ENCODE measurements around the gene TOP3B. TPM values are rescaled to one million over a fixed set of nuclear protein-coding genes. Genes with fewer than 3 reads are reported as not detected.

TOP3B gene
- total and polyA plus RNA-seq, 10 of the 15 experiments (the other 5 are each of a cell fraction or from before 2014, with no cell fraction given), result 0.60 to 47.3 (median 33.7) TPM

DNA sequence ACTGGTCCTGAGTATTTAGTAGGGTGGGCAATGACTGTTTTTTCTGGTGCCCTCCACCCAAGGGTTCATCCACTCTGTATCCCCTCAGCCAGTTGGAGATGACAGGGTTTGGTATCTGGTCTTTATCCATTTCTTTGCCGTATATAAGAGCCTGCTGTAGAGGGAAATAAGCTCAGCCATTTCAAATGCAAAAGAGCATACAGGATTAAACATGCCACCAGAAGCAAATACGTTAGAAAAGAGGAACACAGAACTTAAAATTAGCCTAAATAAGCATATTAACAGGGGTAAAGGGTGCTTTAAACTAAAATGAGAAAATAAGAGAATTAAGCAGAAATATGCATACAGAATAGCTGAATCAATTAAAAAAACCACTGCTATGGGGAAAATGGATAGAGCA lies 27.8 kb upstream of the TOP3B start (continued):
- TF ChIP-seq E4F1 (IDR thresholded peaks at IDR 0.05; ENCODE audit: borderline replicate concordance, partially characterized antibody) (no peak), RBBP5 (conservative IDR thresholded peaks at IDR 0.05) (no peak), EZH2 (IDR thresholded peaks at IDR 0.05; ENCODE audit: borderline replicate concordance, control insufficient read depth, low read depth, low read length) (no peak)

- 28% methylated on average over 3 of the region's 3 CpGs for WGBS (ENCODE audit: insufficient coverage, insufficient replicate concordance, low lambda C conversion rate, missing lambda C conversion rate)
- H3K27me3 ChIP-seq (replicated peaks in 1 of 2; ENCODE audit: control insufficient read depth in 2 of 2, insufficient read depth in 2 of 2, low read length in 1 of 2), result no peaks in the 10 kb centered on the region
- no peaks in the 10 kb centered on the region for H3K79me2 ChIP-seq (ENCODE audit: control insufficient read depth, insufficient read depth, low read length)
- no peak for FAIRE-seq
- no peak for ATAC-seq
- H4K20me1 ChIP-seq (ENCODE audit: control insufficient read depth, insufficient read depth), result no peaks in the 10 kb centered on the region
- in situ Hi-C loops (cut with MboI), result no loop called here
- no peak overlapping the region for H3K4me2 ChIP-seq (ENCODE audit: control insufficient read depth, insufficient read depth)
- no peak for DNase-seq (ENCODE audit: low read depth, low spot score)
- no peak overlapping the region for H2AFZ ChIP-seq (ENCODE audit: control insufficient read depth, low read depth, low read length)
- POLR2A ChIA-PET, result no interaction called here
- intact Hi-C loops (cut with micrococcal nuclease; ENCODE audit: unreplicated experiment), result no loop called here
- no peaks in the 10 kb centered on the region for H3K36me3 ChIP-seq (ENCODE audit: control insufficient read depth in 2 of 2, insufficient read depth in 2 of 2, low read length in 1 of 2)
- H3K4me3 ChIP-seq, result no peak overlapping the region
- H3K4me1 ChIP-seq (ENCODE audit: control insufficient read depth, insufficient read depth, low read length), result no peaks in the 10 kb centered on the region
- H3K9me3 ChIP-seq (replicated peaks; ENCODE audit: control insufficient read depth, insufficient read depth, low read length), result no peaks in the 10 kb centered on the region
- H3K9ac ChIP-seq (ENCODE audit: control insufficient read depth, insufficient read depth, low read length), result no peak overlapping the region
- SMC1A ChIA-PET (ENCODE audit: uncharacterized antibody, unreplicated experiment), result interaction anchor here (1.6 kb wide), 1 partner anchor 13 kb away, joined by 5 read pairs; no protein-coding TSS in a partner anchor
- no TSS peak for BruUV-seq (replicated peaks)
- CTCF ChIA-PET, result no interaction called here
- H3K27ac ChIP-seq (ENCODE audit: control insufficient read depth, insufficient read depth), result no peak overlapping the region
- RAD21 ChIA-PET (ENCODE audit: unreplicated experiment), result no interaction called here
- TF ChIP-seq, protein P1, sequence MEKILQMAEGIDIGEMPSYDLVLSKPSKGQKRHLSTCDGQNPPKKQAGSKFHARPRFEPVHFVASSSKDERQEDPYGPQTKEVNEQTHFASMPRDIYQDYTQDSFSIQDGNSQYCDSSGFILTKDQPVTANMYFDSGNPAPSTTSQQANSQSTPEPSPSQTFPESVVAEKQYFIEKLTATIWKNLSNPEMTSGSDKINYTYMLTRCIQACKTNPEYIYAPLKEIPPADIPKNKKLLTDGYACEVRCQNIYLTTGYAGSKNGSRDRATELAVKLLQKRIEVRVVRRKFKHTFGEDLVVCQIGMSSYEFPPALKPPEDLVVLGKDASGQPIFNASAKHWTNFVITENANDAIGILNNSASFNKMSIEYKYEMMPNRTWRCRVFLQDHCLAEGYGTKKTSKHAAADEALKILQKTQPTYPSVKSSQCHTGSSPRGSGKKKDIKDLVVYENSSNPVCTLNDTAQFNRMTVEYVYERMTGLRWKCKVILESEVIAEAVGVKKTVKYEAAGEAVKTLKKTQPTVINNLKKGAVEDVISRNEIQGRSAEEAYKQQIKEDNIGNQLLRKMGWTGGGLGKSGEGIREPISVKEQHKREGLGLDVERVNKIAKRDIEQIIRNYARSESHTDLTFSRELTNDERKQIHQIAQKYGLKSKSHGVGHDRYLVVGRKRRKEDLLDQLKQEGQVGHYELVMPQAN (conservative IDR thresholded peaks at IDR 0.05), result no peak
- no peak for TF ChIP-seq SUPT20H (IDR thresholded peaks at IDR 0.05; ENCODE audit: borderline replicate concordance, control insufficient read depth, low read depth, low read length)
- TF ChIP-seq MTA3 (IDR thresholded peaks at IDR 0.05; ENCODE audit: borderline replicate concordance, low read length), result no peak
- no peak for TF ChIP-seq TBL1XR1 (IDR thresholded peaks at IDR 0.05; ENCODE audit: low read depth, low read length)
- TF ChIP-seq EED (IDR thresholded peaks at IDR 0.05; ENCODE audit: low read depth), result no peak
- no peak for TF ChIP-seq EGR1 (IDR thresholded peaks at IDR 0.05; ENCODE audit: borderline replicate concordance in 1 of 2, low read depth in 2 of 2, low read length in 2 of 2)
- no peak for TF ChIP-seq RUNX3 (IDR thresholded peaks at IDR 0.05; ENCODE audit: low read length)
- TF ChIP-seq E2F4 (IDR thresholded peaks at IDR 0.05; ENCODE audit: low read depth, low read length), result no peak
- no peak for TF ChIP-seq NR2C1 (IDR thresholded peaks at IDR 0.05)
- no peak for TF ChIP-seq MYB (IDR thresholded peaks at IDR 0.05; ENCODE audit: borderline replicate concordance, low read depth, low read length)
- no peak for TF ChIP-seq MLLT1 (IDR thresholded peaks at IDR 0.05)
- TF ChIP-seq ATF7 (IDR thresholded peaks at IDR 0.05; ENCODE audit: low read depth), result no peak
- no peak for TF ChIP-seq DPF2 (IDR thresholded peaks at IDR 0.05)
- TF ChIP-seq SREBF2 (IDR thresholded peaks at IDR 0.05; ENCODE audit: low read length), result no peak
These were observed 27.1 kb upstream of the TOP3B start for GRCh38 chr22:22009661-22010060.
